HG02885 (cell line): ENCODE measurements around the gene ANGPTL3.

Experiments used
- ATAC-seq: cut with Tn5 transposase; IDR thresholded peaks from one replicate; pipeline ENCODE4 v1.9.1; 2021; ENCODE audit warnings: mild to moderate bottlenecking; ENCODE audit not compliant: unreplicated experiment, poor library complexity

ANGPTL3 gene

GRCh38 chr1:62621907-62622306, 24.6 kb downstream of the ANGPTL3 start:
- peak; percentile 97 for ATAC-seq

GRCh38 chr1:62625415-62625814, 28.1 kb downstream of the ANGPTL3 start:
- ATAC-seq = peak; percentile 64

- ATAC-seq = no peak
Observed at GRCh38 chr1:62628506-62628905, 31.2 kb downstream of the ANGPTL3 start.

- no peak for ATAC-seq
Observed at GRCh38 chr1:62637392-62638105, 40.2 kb downstream of the ANGPTL3 start.

GRCh38 chr1:62643283-62643682, 46.0 kb downstream of the ANGPTL3 start:
- no peak for ATAC-seq

- ATAC-seq = no peak
Observed at GRCh38 chr1:62652387-62652786, 55.1 kb downstream of the ANGPTL3 start.

GRCh38 chr1:62654744-62655143, 57.4 kb downstream of the ANGPTL3 start:
- ATAC-seq = no peak
